Measurements from ENCODE around the gene C3orf20.
A peak's percentile ranks its signal among the peaks of the same experiment; 100 is the strongest.
"Not testable (repeated sequence)": the region's sequence is repeated elsewhere in the genome, so short reads cannot be mapped to it uniquely, and the experiment has no call there.

C3orf20 gene

GRCh38 chr3:14700891-14701290 lies 25.9 kb downstream of the C3orf20 start:
- DNase-seq (ENCODE audit: low read depth), result no peak

- no peak for DNase-seq (ENCODE audit: low read depth)
Observed at GRCh38 chr3:14701676-14702075, 26.7 kb downstream of the C3orf20 start.

- no peak for DNase-seq (ENCODE audit: low read depth)
Observed at GRCh38 chr3:14703128-14703750, 28.3 kb downstream of the C3orf20 start.

- no peak for DNase-seq (ENCODE audit: low read depth)
Observed at GRCh38 chr3:14703791-14704190, 28.9 kb downstream of the C3orf20 start.

GRCh38 chr3:14706096-14706495 lies 31.2 kb downstream of the C3orf20 start:
- no peak for DNase-seq (ENCODE audit: low read depth)

GRCh38 chr3:14716591-14716990 lies 41.6 kb downstream of the C3orf20 start:
- DNase-seq (ENCODE audit: low read depth), result peak; percentile 12

GRCh38 chr3:14717307-14717706 lies 42.4 kb downstream of the C3orf20 start:
- DNase-seq (ENCODE audit: low read depth), result no peak

GRCh38 chr3:14718539-14718938 lies 43.6 kb downstream of the C3orf20 start:
- no peak for DNase-seq (ENCODE audit: low read depth)

- no peak for DNase-seq (ENCODE audit: low read depth)
Observed at GRCh38 chr3:14719006-14719405, 44.1 kb downstream of the C3orf20 start.

- no peak for DNase-seq (ENCODE audit: low read depth)
Observed at GRCh38 chr3:14721126-14721864, 46.4 kb downstream of the C3orf20 start.

- peak; percentile 86 for DNase-seq (ENCODE audit: low read depth)
Observed at GRCh38 chr3:14725013-14725412, 50.1 kb downstream of the C3orf20 start.

GRCh38 chr3:14725564-14726440 lies 50.9 kb downstream of the C3orf20 start:
- DNase-seq (ENCODE audit: low read depth), result peak; percentile 23

- DNase-seq (ENCODE audit: low read depth), result no peak
Observed at GRCh38 chr3:14726441-14726780, 51.5 kb downstream of the C3orf20 start.

- DNase-seq (ENCODE audit: low read depth), result no peak
Observed at GRCh38 chr3:14728113-14728512, 53.2 kb downstream of the C3orf20 start.

GRCh38 chr3:14730703-14731382 lies 55.9 kb downstream of the C3orf20 start:
- no peak for DNase-seq (ENCODE audit: low read depth)

- DNase-seq (ENCODE audit: low read depth), result no peak
Observed at GRCh38 chr3:14740983-14741382, 66.0 kb downstream of the C3orf20 start.

- DNase-seq (ENCODE audit: low read depth), result no peak
Observed at GRCh38 chr3:14741510-14741909, 66.6 kb downstream of the C3orf20 start.

- no peak for DNase-seq (ENCODE audit: low read depth)
Observed at GRCh38 chr3:14744556-14744955, 69.6 kb downstream of the C3orf20 start.

- no peak for DNase-seq (ENCODE audit: low read depth)
Observed at GRCh38 chr3:14750650-14751049, 75.7 kb downstream of the C3orf20 start.

- DNase-seq (ENCODE audit: low read depth), result not testable (repeated sequence)
Observed at GRCh38 chr3:14752979-14753378, 78.0 kb downstream of the C3orf20 start.

GRCh38 chr3:14757153-14757700 lies 82.3 kb downstream of the C3orf20 start:
- no peak for DNase-seq (ENCODE audit: low read depth)

- no peak for DNase-seq (ENCODE audit: low read depth)
Observed at GRCh38 chr3:14758297-14758696, 83.4 kb downstream of the C3orf20 start.

Data from amniotic epithelial cell (primary cell).